Cerebellar nuclear complex (tissue), 1 donor: Measurements from ENCODE around the gene TSN.

ENCODE experiments used
- DNase-seq, 2 experiments: peaks; one replicate each; lab custom pipeline; 2025; lab: John Stamatoyannopoulos, UW

Gene TSN

DNA sequence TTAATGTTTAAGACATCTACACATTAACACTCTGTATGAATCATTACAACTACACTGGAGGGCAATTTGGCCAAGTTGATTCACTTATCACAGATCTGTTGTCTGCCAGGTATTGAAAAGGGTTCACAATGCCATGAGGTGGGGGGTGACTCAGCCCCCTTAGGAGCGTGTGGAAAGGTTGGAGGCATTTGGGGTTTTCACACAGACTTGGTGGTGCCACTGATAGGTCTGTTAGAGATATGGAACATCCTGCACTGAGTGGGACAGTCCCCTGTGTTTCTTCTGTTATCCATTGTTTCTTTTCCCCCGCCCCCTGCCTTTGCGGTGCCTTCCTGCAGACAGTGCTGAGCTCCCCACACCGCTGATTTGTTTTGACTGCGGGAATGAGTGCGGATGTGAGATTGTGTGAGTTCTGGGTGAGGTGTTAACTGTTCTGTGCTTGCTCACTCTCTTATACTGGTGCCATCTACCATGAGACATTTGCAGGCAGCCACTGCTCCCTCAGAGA is 9.3 kb upstream of the TSN start:
- no peak for DNase-seq

DNA sequence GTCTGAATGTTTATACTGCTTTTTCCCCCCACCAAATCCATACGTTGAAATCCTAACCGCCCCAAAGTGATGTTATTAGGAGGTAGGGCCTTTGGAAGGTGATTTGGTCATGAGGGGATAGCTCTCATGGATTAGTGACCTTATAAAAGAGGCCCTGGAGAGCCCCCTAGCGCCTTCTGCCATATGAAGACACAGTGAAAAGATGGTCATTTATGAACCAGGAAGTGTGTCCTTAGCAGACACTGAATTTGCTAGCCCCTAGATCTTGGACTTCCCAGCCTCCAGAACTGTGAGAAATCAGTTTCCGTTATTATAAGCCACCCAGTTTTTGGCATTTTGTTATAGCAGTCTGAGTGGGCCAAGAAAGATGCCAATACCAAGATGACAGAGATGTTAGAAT is 7.2 kb upstream of the TSN start:
- DNase-seq, result no peak

DNA sequence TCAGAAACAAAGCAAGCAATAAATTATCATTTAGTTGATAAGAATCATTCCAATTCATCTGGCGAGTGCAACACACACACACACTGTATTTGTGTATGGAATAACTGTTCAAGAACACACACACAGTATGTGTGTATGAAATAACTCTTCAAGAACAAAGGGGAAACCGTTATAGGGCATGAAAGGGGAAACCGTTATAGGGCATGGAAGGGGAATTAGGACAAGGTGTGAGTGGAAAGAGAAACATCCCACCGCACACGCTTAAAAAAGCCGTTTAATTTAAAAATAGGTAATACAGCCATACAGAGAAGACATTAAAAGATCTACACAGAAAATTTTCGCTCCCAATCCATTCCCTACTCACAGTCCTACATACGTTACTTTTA is 607 bp upstream of the TSN start:
- DNase-seq, result no peak

DNA sequence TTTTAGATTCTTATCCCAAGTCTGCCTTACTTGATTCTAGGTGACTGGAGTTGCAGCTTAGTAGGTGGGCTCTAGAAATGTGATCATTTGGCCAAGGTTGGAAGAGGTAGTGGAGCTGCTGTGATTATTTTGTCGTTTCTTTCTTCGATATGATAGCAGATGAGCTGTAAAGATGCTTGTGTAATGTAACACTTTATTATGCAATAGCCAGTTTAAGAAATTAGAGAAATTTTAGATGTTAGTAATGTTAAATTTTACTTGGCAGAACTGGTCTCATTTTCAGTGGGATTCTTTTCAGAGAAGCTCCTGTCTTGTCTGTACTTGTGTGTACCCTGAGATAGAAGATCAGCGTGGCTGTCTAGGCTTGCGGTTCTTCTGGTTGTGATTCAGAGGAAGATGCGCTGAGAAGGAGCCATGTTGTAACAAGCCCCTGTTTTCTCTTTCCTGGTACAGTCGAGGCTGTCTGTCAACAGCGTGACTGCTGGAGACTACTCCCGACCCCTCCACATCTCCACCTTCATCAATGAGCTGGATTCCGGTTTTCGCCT is 9.3 kb downstream of the TSN start:
- no peak for DNase-seq

DNA sequence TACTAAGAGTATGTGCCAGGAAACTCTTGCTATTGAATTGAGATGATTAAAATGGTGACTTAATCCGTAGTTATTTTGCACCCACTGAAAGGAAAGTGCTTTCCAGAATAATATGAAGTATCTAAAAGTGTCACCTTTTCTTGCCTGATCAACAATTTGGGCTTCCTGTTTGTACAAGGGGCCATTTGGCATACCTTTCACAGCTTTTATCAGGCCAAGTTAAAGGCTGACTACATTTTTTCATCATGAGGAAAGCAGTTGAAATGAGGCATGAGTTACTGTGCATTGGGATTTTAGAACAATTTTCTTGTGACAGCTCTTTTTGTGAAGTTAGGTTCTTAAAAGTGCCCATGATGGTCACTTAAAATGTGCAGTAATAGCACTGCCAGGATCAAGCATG is 11.2 kb downstream of the TSN start:
- no peak for DNase-seq

DNA sequence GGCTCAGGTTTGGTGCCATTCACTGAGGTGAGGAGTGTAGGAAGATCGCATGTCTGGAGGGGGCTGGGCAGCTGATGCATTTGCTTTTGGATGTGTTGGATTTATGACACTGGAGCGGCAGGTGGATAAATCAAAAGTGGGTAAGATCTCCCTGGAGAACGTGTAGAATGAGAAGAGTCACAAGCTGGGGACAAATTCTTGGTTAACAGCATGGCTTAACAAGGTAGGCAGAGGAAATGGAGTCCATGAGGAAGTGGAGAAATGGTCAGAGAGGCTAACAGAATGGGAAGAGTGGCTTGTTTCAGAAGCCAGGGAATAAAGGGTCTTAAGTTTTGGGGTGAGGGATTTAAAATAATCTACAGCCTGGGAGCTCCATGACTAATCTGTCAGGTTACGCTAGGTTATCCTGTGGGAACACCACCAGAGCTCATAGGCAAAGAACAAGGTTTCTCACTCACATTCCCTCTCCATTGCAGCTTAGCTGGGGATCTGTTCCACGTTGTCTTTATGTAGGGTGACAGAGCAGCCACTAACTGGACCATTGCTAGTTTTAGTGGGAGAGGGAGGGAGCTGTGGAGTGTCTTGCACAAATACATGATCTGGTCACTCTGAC is 12.8 kb downstream of the TSN start:
- no peak for DNase-seq

DNA sequence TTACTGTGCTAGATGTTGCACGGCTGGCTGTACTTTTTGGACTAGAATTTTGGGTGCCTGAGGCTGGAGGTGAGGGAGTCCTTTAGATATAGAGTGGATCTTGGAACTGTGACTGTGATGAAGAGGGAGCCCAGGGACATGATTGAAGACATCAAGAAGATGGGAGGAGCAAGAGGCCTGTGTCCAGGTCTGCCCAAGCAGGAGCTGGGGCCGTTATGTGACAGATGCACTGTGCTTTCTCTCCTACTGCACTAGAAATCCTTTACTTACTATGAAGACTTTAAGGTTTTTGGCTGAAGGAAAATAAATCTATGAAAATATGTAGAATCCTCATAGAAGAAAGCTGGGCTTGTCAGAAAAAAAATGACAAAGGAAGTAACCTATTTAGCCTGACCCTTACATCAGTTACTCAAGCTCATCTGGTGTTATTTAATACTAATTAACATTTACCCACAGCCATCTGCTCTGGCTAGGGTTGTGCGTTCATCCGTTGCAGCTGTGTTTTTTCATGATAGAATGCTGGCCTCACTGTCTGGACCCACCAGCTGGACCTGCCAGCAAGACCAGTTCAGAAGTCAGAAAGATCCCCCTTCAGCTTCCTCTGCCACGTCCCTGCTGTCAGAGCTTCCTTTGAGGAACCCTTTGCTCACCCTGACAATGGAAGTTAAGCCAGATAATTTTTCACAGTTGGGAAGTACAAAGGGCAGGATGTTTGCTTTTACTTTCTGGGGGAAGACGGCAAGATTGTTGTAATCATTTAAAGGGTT is 16.7 kb downstream of the TSN start:
- no peak for DNase-seq

DNA sequence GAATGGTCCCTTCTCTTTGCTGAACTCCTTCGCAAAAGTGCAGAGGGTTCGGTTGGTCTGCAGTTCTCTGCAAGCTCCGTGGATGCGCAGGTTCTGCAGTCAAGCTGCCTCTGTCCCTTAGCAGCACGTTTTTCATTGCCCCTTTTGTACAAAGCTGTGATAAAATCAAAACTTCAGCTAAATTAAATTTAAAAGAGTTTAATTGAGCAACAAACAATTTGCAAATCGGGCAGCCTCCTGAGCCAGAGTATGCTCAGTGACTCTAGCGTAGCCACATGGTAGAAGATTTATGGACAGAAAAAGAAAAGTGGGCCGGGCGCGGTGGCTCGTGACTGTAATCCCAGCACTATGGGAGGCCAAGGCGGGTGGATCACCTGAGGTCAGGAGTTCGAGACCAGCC is 18.8 kb downstream of the TSN start:
- DNase-seq, result no peak

DNA sequence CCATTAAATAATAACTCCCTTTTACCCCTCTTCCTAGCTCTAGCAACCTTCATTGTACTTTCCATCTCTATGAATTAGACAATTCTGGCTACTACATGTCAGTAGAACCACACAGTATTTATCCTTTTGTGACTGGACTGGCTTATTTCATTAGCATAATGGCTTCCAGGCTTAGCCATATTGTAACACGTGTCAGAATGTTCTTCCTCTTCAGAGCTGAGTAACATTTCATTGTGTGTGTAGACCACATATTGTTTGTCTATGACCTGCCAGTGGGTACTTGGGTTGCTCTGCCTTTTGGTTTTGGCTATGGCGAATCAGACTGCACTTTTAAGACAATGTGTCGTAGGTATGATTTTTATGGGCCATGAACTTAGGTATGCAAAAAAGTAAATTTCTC is 20.9 kb downstream of the TSN start:
- no peak for DNase-seq

DNA sequence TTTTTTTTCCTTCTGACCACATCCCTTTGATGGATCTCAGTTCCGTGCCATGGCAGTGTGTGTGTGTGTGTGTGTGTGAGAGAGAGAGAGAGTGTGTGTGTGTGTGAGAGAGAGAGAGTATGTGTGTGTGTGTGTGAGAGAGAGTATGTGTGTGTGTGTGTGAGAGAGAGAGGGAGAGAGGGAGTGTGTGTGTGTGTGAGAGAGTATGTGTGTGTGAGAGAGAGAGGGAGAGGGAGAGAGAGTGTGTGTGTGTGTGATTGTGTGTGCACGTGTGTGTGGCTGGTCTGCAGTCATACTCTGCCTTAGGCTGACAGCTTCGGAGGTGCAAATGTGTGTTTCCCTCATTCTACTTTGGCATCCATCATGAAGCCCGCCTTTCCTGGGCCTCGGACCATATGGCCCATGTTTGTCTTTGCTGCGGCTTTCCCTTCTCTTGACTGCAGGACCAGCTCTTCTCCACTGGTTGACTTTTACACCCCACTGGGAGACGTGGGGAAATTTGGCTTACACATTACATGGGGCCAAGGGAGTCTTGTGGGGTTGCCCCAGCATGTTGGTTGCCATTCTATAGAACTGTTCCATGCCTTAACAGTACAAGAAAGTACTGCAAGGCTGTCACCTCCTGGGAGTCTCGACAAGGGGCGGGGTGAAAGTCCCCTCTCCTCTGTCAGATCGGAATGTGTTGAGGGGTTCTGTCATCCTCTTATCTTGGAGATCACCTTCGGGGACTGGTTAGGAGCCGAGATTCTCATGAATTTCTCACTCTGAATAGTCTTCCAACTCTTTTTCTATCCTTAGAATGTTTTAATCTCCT is 21.6 kb downstream of the TSN start:
- no peak for DNase-seq

DNA sequence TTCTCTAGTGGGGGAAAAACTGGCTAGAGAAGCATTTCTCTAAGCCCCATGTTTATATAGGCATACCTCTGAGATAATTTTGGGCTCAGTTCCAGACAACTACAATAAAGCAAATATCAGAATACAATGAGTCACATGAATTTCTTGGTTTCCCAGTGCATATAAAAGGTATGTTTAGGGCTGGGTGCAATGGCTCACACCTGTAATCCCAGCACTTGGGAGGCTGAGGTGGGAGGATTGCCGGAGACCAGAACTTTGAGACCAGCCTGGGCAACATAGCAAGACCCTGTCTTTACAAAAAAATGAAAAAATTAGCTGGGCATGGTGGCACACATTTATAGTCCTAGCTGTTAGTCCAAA is 22.2 kb downstream of the TSN start:
- no peak for DNase-seq

DNA sequence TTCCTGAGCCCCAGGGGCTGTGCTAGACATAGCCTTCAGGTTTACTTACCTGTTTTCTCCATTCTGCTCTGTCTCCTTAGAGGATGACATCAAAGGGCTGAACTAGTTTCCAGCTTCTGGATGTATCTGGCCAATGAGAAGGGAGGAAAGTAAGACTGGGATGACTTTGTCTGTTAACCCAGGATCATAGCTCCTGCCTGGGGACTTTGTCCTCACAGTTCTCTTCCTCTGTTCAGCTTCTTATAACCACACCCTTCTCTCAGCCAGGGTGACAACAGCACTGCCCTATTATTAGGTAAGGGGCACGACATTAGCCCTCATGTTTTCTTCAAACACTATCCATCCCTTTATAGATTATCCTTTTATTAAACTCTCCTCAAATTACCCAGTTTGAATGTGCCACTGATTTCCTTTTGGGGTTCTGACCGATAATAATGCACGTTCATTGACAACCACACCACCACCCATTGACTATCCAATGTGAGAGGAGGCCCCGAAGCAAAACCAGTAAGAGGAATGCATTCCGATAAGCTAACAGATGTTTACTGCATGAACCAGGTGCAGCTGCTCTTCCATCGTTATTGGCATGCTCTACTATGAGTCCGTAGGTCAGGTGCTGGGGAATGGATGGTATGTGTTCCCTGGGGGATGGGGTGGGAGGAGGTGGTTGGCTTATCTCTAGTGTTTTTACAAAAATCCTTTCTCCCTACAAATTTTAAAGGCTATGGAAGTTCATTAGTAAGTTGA is 23.5 kb downstream of the TSN start:
- DNase-seq, result no peak

DNA sequence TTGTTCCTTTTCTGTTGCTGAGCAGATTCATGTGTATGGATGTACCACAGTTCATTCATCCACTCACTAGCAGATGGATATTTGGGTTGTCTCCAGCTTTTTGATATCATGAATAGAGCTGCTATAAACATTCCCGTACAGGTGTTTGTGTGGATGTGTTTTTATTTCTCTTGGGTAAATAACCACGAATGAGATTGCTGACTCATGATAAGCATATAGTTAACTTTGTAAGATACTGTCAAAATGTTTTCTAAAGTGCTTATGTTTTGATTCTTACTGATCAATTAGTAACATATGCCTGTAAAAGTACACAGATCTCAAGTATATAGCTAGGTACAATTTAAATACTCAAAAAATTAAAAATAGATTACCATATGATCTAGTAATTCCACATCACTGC is 27.7 kb downstream of the TSN start:
- no peak for DNase-seq

DNA sequence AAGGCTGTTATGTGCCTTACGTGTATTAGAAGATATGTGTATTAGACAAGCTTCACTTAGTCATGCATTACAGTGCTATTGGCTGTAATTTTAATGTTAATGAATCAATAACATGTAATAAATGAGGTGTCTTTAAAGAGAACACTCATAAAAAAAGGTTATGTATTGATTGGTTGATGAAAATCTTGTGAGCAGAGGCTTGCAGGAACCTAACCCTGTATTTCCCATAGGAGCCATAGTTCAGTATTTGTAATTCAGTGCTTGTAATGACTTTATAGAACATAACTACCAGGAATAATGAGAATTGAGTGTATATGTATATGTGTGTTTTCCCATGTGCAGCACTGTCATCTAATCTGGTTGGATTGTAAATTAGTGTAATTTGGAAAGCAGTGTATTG is 33.2 kb downstream of the TSN start:
- DNase-seq, result no peak

DNA sequence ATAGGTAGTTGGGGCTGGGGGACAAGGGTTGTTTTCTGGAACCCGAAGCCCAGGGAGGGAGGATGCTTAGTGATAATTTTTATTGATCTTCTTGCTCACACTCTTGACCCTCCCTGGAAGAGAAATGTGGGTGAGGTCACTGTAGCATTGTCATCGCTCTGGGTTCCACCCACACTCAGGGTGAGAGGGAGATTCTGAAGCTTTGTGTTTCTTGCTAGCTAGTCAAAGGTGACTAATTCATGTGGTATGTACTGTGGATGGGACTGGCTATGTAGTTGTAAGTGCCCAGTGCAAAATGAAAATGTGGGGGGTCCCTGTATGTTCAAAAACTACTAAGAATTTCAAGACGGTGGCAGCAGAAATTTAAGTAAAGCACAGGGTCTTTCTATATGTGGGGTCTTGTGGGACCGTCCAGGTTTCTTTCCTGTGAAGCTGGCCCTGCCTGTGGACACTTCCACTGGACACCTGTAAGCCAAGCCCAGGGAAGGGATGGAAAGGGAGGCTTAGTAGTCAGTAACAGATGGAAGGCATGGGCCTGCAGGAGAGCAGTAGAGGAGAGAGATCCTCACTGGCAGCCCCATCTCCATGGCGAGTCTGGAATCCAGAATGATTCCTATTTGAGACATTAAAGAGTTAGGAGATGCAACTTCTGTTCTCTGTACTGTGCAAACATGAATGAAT is 35.0 kb downstream of the TSN start:
- no peak for DNase-seq

DNA sequence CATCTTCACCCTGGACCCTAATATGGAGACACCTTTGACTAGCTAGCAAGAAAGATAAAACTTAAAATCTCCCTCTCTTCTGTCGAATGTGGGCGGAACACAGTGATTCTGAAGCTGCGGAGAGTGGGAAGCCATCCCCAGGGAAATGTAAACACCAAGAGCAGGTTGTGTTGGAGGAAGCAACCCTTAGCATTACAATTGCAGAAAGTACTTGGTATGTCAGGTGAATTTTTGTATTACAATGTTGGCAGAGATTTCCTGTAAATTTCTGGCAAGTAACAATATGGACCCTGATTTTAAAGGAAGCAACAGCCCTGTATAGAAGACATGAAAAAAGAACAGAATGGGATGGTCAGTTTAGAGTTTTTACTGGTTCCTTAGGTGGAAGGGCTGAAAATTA is 35.8 kb downstream of the TSN start:
- DNase-seq, result no peak

DNA sequence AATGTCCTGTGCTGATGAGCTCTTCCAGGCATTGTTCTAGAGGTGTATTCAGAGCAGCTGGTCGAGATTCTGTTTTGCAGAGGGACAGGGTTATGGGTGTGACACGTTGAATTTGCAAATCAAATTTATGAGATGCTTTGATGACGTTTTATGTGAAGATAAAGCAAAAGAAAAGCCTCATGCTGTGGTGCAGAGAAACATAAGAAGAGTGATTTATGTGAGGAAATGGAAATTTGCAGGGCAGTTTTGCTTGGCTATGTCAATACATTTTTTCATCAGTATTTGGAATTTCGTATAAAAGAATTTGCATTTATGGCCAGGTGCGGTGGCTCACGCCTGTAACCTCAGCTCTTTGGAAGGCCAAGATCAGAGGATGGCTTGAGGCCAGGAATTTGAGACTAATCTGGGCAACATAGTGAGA is 36.4 kb downstream of the TSN start:
- no peak for DNase-seq

DNA sequence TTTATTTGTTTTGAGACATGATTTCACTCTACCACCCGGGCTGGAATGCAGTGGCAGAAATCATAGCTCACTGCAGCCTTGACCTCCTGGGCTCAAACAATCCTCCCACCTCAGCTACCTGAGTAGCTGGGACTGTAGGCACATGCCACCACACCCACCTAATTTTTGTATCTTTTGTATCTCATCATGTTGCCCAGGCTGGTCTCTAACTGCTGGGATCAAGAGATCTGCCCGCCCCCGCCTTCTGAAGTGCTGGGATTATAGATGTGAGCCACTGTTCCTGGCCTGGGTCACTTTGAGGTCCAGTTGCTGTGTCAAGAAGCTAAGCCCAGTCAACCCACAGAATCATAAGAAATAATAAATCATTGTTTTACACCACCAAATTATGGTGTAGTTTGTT is 38.4 kb downstream of the TSN start:
- DNase-seq, result no peak

DNA sequence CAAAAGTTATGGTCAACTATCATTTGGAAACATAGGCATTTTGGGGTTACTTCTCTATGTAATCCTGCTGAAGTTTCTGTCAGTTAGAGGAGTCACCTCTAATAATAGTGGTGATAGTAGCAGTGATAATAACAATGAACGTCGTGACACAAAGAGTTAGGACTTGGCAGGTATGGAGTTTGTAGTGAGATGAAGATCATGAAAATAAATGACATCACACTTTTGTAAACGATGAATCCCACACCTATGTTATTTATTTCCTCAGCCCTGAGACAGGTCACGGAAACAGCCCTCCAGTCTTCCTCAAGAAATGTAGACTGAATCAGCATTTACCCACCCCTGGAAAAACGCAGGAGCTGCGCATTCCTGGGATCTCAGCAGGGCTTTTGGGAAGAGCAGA is 38.8 kb downstream of the TSN start:
- DNase-seq, result no peak

DNA sequence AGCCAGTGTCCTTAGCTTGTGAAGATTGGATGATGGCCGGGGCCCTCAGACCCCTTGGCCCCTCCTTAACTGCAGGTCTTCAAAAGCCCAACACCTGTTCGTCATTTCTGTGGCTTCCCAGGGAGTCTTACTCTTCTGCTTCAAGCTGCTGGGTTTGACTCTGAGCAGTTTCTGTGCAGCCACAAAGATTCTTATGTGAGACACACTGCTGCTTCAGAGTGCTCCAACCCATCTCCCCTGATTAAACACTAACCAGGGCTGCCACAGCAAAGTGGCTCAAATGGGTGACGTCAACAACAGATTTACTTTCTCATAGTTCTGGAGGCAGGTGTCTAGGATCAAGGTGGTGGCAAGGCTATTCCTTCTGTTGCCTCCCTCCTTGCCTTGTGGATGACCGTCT is 40.8 kb downstream of the TSN start:
- no peak for DNase-seq

DNA sequence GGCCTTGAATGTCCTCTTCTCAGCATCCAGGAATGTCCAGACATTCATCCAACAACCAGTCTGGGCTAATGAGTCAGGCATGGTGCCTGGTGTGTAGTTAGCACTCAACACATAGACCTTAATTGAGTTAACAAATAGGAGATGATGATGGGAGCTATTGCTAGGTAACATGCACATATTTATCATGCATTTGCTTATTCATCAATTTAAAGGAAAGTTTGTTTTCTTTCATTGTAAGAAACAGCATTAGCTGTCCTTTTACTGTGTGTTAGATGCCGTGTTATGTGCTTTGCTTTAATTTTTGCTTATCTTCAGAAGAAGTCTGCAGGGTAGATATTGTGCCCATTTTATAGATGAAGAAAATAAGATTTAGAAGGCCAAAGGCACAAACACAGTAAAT is 43.2 kb downstream of the TSN start:
- no peak for DNase-seq

DNA sequence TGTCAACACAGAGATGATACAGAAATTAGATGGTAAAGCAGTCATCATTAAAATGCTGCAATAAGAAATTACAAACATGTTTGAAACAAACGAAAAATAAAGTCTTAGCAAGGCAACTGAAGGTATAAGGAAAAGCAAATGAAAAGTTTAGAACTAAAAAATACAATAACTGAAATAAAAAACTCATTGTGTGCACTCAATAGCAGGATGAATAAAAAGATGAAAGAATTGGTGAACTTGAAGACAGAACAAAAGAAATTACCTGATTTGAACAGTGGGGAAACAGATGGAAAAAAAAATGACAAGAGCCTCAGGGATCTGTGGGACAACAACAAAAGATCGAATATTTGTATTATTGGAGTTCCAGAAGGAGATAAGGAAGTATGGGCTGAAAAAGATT is 46.5 kb downstream of the TSN start:
- DNase-seq, result no peak
